SW480 (cell line): Measurements from ENCODE around the gene SLC35E1.

ENCODE experiments used
- DNase-seq: peaks from one replicate; pipeline ENCODE4 v3.0.0-alpha.2; 2016; ENCODE audit warnings: low spot score

SLC35E1 gene

DNA sequence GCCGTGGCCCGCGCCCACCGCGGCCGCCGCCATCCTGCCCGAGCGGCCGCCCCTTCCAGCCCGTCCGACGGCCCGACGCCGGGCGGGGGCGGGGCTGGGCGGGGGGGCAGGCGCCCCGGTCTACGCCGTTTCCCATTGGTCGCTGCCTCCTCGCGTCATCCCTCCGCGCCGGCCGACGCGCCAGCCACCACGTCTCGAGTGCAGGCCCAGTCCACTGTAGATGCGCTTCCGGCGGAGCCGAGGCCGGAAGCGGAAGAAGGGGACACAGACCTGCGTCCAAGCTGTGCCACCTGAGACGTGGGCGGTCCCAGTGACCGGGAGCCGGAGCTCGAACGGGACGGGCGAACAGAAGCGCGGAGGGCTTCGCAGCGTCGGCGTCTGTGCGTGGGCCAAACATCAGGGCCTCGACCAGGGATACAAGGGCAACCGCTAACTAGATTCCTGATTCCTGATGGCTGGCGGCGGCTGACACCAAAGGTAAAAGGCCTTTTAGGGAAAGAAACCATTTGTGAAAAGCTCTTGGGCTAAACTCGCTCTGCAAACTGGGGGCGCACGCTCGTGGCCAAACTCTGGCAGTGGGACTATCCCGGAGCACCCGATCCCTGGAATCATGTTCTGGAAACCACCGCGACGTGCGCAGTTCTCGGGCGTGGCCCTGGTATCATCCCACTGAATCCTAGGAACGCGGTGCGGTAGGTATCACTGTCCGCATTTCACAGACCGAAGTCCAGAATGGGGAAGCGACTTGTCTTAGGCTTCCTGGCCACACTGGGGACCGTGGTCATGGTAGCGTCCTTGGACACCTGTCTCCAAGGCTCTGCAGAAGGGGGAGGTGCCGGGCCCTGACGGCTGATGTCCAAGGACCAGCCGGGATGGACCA is at the start of gene SLC35E1:
Gene SLC35E1 (minus strand): TSS at position 84 of the 880 bp plus-strand sequence. CDS start 51 bp downstream, at position 33.
- peak; percentile 97 for DNase-seq

DNA sequence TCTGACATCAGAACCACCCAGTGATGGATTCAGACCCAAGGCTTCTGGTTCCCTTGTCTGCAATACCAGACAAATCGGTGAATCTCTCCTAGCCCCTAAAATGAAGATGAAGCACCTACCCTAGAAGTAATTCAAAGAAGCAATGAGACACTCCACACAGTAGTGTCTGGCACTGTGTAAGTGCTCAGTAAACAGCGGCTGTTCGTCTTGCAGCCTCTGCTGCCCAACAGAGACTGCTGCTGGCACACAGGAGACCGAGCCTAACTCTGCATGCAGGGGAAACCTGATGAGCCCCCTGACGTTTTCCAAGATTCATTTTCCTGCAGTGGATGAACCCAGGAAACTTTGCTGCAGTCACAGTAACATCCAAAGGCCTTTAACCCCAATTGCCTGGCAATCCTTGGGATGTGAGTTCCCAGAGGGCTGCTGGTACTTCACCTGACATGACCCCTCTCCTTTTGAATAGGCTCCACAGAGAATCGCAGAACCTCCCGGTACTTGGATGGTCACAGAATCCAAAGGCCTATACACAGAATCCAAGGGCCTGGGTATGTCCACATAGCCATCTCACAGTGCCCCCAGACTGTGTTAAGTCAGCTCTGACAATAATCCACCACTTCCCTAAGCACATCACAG is 49.1 kb upstream of the SLC35E1 start:
- DNase-seq, result no peak

DNA sequence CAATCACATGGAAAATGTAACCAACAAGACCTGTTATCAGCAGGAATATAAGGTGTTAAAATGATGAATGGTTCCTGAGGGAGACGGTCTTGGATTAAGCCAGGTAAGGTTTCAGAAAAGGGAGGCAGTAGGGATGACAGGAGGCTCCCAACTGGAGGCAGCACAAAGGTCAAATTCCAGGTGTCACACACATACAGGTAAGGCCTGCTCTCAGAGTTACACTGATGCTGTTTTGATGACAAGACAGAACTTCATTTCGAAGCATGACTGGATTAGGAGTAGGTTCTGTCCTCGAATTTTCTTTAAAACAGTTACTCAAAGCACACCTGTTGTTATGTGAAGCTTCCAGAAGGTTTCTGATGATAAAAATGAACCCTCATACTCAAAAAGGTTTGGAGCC is 48.4 kb upstream of the SLC35E1 start:
- no peak for DNase-seq

DNA sequence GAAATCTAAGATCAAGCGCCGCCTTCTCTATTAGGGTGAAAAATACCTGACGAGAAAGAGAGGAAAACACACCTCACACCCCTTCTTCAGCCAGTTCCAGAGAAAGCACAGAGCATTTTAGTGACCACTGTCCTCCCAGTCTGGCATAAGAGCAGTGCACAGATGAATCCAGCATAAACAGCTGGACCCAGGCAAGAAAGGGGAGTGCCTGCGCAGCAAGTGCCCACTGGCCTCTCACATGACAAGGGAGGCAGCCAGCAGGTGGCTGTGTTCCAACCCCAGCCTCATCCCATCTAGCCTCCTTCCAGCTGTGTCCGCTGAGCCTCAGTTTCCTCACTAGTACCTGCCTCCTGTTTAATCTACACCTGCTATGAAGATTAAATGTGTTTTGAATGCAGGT is 47.8 kb upstream of the SLC35E1 start:
- DNase-seq, result no peak

DNA sequence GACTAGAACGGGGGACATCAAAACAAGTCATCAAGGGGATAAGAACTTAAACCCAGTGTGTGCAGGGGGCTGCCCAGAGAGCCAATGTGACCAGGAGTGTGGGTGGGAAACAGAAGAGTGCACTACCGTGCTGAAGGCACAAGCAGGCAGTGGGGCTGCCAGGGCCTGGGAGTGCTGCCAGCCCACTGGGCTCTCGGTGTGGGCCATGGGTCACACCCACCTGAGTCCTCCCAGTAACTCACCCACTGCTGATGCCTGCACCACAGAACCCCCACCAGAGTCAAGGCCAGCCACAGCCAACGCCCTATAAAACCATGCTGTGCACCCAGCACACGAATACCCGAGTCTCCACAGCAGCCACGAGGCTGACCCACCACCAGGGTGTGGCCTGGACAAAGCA is 47.2 kb upstream of the SLC35E1 start:
- peak; percentile 59 for DNase-seq

DNA sequence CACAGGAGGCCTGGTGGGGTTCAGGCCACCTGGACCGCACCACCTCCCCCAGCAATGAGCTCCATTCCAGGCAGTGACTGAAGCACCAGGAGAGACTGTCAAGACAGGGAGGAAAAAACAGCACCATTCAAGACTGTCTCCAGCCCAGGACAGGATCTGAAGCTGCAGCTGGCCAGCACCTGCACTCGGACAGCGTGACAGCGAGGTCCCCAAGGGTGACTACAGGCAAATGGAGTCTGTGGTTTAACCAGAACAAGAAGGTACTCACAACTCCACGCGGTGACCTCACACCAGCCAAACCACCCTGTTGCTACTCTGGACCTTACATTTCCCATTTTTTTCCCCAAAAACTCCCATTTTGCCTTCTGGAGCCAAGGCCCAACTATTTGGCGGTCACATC is 46.0 kb upstream of the SLC35E1 start:
- no peak for DNase-seq

DNA sequence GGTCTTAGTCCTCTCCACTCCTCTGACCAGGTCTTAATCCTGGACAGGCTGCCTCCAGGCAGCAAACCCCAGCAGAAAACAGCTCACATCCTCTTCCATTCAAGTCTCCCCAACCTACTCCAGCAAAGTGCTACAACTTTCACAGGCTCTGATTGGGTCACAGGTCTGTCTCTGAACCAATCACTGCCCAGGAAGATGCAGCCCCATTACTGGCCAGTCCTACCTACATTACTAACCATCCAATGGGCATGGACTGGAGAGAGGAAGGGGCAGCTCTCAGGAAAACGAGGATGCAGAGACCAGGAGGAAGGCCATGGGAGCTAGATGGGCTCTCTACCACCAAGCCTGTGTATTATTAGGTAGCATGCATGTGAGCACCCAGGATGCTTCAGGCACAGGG is 43.6 kb upstream of the SLC35E1 start:
- no peak for DNase-seq

DNA sequence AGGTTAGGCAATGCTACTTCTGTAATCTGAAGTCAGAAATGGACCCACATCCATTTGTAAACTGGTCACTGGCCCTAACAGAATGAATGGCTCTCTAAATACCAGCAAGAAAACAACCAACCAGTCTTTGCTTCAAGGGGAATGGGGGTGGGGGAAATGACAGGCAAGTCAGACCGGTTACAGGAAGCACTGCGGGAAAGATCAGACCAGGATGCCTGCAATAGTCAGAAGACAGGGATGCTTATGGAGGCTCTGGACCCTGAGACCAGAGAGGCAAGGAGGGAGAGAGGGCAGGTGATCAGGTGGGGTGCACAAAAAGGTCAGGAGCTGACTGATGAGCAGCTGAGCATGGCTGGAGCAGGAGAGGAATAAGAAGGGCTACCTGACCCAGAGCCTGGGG is 42.7 kb upstream of the SLC35E1 start:
- DNase-seq, result no peak

DNA sequence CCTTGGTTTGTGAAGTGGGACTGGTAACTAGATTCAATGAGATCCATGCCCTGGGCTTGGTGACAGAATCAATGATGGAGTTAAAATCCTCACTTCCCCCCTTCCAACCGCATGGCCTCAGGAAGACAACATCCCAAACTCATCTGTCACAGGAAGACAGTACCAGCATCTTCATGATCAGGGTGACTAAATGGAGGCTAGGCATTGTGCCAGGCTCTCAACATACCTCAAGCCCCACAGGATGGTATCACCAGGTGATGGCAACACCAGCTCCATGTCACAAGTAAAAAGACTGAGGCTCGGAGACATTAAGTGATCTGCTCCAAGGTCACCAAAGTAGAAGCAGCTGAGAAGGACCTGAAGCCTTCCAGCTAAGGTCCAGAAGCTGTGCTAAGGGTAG is 41.6 kb upstream of the SLC35E1 start:
- DNase-seq, result no peak

DNA sequence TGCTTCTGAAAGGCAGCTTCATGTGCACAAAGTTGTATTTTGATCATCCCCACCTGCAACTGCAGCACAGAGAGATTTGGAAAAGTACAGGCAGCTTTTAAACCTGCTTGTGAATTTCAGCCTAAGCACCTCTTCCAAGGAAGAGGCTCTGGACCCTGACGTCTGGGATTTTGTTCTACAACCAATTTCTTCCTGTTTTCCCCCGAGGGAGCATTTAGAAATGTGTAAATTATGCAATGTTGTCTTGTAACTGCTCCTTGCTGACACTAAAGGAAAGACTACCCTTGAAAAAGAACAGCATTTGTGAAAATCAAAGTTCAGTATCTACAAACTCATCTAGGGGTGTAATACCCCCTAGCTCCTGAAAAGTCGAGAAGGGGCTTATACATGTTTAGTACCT is 40.4 kb upstream of the SLC35E1 start:
- DNase-seq, result no peak

DNA sequence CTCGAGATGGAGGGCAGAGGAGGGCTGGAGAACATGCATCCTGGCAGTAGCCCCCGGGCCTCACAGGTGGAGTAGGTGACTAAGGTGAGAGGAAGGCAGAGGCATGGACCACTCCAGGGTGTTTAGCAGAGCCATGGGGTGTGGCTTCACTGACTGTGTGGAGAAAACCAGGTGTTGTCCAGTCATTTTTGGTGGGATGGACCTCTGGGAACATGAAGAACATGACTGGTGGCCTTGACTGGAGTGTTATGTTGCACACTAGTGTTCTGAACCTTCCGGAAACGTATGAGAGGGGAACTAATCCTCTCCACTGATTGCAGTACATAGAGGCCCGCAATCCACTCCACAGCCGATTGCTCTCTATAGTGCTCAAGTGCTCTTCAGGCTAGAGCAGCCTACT is 38.9 kb upstream of the SLC35E1 start:
- no peak for DNase-seq

DNA sequence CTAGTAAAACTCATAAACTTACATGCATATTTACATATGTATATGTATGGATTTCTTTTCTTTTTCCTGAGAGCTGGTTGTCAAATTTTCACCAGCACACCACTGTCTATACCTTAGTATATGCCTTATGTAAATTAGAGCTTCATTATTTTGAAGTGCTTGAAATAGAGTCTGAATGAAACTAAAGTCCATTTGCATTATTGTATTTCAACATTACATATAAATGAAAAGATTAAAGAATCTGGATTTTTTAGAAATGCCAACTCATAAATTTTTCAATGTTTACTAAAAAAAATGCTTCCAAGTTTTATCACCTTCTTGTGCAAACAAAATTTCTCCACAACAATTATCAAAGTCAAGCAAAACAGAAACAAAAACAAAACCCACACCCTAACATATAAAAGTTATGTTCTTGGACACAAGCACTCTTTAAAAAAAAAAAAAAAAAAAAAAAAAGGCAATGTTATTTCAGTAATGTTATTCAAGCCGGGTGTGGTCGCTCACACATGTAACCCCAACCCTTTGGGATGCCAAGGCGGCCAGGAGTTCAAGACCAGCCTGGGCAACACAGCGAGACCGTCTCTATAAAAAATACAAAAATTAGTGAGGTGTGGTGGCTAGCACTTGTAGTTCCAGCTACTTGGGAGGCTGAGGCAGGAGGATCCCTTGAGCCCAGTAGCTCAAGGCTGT is 37.4 kb upstream of the SLC35E1 start:
- no peak for DNase-seq

DNA sequence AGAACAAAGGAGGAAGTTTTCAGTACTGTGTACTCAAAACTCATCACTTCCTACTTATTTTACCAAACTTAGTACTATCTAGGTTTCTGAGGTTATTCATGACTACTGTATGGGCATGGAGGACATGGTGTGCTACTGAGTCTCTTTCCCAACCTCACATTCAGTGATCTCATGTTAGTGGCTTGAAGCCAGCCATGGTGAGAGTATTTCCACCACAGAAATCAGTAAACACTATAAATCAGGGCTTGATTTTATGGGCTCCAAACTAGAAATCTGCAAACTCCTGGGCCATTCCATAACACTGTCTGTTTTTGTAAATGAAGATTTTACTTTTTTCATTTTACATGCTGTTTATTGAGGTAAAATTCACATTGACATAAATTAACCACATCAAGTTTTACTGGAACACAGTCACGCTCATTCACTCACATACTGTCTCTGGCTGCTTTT is 36.1 kb upstream of the SLC35E1 start:
- no peak for DNase-seq

DNA sequence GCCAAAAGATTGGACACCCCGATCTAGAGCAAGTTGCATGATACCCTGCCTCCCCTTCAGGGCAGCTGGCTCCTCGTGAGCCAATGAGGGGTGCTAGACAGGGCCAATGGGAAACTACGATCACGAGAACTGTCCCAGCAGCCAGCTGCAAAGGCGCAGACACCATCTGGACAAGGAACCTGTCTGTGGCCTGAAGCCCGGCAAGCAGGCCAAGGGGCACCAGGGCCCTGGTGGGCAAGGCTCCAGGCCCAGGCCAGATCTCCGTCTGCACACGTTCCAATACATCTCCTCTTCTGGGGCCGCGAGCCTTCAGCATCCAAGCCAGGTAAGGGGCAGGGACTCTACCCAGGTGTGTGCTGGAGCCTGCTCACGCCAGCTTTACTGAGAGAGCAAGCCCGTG is 35.6 kb upstream of the SLC35E1 start:
- DNase-seq, result no peak

DNA sequence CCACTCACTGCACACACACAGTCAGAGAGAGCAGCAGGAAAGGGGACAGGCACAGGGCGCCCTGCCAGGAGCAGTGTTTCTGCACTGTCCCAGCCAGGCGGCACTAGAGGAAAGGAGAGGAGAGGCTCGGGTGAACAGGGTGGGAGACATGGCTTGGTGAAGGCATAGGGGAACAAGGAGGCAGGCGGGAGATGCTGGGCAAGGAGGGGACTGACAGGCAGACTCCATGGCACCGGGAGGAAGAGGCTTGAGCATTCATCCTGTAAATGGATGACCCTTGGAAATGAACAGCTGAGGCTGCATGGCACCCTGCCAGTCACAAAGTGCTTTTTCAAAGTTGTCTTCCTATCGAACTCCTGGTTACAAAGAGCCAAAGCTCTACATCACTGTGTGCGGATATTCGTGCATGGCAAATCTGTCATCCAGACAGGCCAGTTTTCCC is 33.4 kb upstream of the SLC35E1 start:
- no peak for DNase-seq

DNA sequence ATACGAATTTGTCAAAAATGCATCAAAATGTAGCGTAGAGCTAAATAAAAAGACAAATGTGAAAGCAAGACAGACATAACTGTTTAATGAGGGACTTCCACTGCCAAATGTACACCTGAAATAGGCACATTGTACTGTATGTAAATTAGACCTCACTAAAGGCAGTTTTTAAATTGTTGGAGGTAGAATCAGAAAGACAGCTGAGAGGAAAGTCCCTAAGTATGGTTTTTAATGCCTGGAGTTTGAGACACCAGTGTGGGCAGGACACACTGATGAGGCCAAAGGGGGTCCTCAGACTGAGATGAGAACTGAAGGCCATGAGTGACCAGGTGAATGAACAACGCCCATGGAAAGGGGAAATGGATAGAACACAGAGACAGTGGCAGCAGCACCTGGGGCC is 32.9 kb upstream of the SLC35E1 start:
- DNase-seq, result no peak

DNA sequence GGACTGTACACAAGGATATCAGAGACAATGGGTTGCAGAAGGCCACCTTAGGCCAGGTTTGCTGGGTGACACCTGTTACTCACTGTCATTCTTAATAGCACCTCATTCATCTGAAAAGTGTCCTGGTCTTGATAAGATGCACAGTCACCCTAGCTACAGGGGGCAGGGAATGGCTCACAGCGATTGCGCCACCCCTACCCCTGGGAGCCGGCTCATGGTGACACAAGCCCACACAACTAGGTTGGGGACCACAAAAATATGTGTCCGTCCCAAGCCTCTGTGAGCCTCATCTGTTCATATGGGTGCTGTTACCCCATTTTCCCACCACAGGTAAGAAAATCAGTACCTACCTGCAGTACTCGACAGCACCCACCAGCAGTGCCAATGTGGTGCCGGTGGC is 32.4 kb upstream of the SLC35E1 start:
- DNase-seq, result no peak

DNA sequence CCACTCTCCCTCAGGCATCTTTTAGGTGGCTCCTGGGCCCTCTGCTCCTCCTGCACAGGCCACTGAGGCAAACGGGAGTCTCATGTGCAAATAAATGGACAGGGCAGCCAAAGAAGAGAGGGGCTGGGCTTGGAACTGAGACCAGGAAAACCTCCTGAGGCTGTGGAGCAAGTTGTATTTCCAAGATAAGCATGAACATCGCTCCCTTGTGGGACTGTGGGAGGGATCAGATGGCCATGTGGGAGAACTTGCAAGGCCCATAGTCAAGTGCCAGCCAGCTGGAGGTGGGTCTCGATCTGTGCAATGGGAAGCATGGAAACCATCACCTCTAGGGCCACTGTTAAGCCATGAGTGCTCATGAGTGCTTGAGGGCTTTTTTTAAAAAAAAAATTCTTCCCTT is 30.9 kb upstream of the SLC35E1 start:
- no peak for DNase-seq

DNA sequence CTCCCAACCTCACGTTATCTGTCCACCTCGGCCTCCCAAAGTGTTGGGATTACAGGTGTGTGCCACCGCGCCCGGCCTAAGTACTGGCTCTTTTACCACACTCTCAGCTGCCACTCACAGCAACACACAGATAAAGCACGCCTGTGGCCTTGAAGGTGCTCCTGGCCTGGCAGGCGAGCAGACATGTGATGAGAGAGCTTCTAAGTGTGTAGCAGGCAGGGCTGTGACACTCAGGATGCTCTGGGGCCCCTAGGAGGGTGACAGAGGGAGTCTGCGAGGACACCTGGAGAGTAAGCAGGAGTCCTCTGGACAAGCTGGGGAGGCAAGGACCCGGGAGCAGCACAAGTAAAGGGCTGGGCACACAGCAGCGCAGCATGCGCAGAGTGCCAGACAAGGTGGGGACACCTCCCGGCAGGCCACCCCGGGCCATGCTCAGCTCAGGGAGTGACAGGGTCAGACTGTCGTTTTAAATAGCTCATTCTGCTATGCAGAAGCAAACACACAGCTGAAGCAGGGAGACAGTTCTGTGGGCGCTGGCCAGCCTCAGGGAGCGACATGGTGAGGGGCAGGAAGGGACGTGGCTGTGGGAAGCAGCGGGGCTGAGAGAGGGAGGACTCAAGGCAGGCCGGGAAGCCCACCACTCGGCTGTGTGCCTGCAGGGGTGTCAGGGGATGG is 29.3 kb upstream of the SLC35E1 start:
- DNase-seq, result no peak

DNA sequence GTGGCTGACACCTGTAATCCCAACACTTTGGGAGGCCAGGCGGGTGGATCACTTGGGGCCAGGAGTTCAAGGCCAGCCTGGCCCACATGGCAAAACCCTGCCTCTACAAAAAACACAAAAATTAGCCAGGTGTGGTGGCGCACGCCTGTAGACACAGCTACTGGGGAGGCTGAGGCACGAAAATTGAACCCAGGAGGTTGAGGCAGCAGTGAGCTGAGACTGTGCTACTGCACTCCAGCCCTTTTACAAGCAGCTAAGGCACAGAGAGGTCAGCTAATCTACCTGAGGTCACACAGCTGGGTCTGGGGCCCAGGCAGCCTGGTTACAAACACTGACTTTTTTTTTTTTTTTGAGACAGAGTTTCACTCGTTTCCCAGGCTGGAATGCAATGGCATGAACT is 28.6 kb upstream of the SLC35E1 start:
- DNase-seq, result no peak

DNA sequence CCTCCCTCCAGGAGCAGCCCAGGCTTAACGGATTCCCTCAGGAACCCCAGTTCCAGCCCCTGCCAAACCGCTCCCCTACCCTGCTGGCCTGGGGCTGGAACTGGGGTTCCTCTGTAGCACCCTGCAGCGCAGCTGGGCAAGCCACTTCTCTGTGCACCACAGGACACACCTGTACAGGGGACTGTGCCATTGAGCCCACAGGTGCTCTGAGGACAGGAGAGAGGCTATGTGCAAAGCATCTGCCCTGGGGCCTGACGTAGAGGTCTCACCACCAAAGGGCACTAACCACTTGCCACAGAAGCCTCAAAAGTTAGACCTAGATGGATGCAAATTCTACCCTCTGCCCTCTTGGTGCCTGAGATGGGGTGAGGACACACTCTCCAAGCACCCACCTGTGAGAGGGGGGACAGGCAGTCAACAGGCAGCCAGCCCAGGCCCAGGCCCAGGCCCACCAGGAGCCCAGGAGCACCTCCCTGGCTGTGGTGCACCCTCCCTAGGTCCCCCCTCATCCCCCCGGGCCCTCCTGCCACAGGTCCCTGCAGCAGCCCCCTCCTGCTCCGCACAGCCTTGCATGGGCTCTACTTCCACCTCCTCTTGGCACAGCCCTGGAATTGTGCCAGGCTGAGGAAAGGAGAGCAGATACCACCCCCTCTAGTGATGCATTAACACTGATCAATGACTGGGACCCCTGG is 27.6 kb upstream of the SLC35E1 start:
- DNase-seq, result no peak

DNA sequence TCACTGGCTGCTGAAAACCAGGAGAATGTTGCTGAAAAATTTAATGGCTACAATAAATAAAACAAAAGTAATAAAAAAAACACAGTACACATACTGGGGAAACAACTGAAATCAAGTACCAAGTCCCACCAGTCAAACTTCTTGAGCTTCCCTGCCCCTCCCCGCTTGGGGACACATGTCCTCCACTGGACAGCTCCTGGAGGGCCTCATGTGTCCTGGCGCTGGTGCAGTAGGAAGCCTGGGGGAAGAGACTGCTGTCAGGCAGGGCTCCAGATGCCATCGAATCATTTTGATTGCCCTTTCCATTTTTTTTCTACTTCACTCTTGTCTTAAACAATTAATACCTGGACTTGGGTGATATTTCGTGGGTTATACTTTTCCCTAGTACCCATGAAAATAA is 26.6 kb upstream of the SLC35E1 start:
- DNase-seq, result no peak
